ENCODE results near the gene CNTNAP2. TPM values are rescaled to one million over a fixed set of nuclear protein-coding genes. Genes with fewer than 3 reads are reported as not detected.

The CNTNAP2 gene
- total RNA-seq, 4 donors from 2014 or later, result 0.91 to 16.0 TPM; not detected in 2

- intact Hi-C loops (cut with DNase I; ENCODE audit: low total_unique reads), result no loop called here
- H3K27ac ChIP-seq, result no peak overlapping the region
- no peaks in the 10 kb centered on the region for H3K9me3 ChIP-seq
- H3K36me3 ChIP-seq, result no peaks in the 10 kb centered on the region
- no peak for DNase-seq
- H3K4me1 ChIP-seq, result no peaks in the 10 kb centered on the region
- no peaks in the 10 kb centered on the region for H3K27me3 ChIP-seq
- H3K4me3 ChIP-seq, result no peak overlapping the region
- TF ChIP-seq POLR2A (IDR thresholded peaks at IDR 0.05) (no peak), CTCF (IDR thresholded peaks at IDR 0.05) (no peak)
These were observed 253.6 kb downstream of the CNTNAP2 start for GRCh38 chr7:146370171-146370570.

GRCh38 chr7:146375170-146375569 lies 258.6 kb downstream of the CNTNAP2 start:
- Histone ChIP-seq H3K36me3 (no peaks in the 10 kb centered on the region), H3K27me3 (no peaks in the 10 kb centered on the region), H3K9me3 (no peaks in the 10 kb centered on the region), H3K27ac (no peak overlapping the region), H3K4me3 (no peak overlapping the region), H3K4me1 (no peaks in the 10 kb centered on the region)
- intact Hi-C loops (cut with DNase I; ENCODE audit: low total_unique reads), result no loop called here
- DNase-seq, result no peak
- no peak for TF ChIP-seq POLR2A (IDR thresholded peaks at IDR 0.05)
- no peak for TF ChIP-seq CTCF (IDR thresholded peaks at IDR 0.05)

GRCh38 chr7:146378196-146378595 lies 261.6 kb downstream of the CNTNAP2 start:
- Histone ChIP-seq H3K27me3 (no peaks in the 10 kb centered on the region), H3K27ac (no peak overlapping the region), H3K4me1 (no peaks in the 10 kb centered on the region), H3K36me3 (no peaks in the 10 kb centered on the region), H3K4me3 (no peak overlapping the region), H3K9me3 (no peaks in the 10 kb centered on the region)
- no peak for TF ChIP-seq POLR2A (IDR thresholded peaks at IDR 0.05)
- TF ChIP-seq CTCF (IDR thresholded peaks at IDR 0.05), result no peak
- DNase-seq, result no peak
- intact Hi-C loops (cut with DNase I; ENCODE audit: low total_unique reads), result no loop called here

- Histone ChIP-seq H3K4me1 (no peaks in the 10 kb centered on the region), H3K36me3 (no peaks in the 10 kb centered on the region), H3K27me3 (no peaks in the 10 kb centered on the region), H3K27ac (no peak overlapping the region), H3K9me3 (no peaks in the 10 kb centered on the region), H3K4me3 (no peak overlapping the region)
- DNase-seq, result no peak
- TF ChIP-seq POLR2A (IDR thresholded peaks at IDR 0.05) (no peak), CTCF (IDR thresholded peaks at IDR 0.05) (no peak)
- intact Hi-C loops (cut with DNase I; ENCODE audit: low total_unique reads), result no loop called here
These were observed 270.5 kb downstream of the CNTNAP2 start for GRCh38 chr7:146387140-146387539.

- Histone ChIP-seq H3K4me1 (no peaks in the 10 kb centered on the region), H3K36me3 (no peaks in the 10 kb centered on the region), H3K9me3 (no peaks in the 10 kb centered on the region), H3K27ac (no peak overlapping the region), H3K4me3 (no peak overlapping the region), H3K27me3 (no peaks in the 10 kb centered on the region)
- DNase-seq, result no peak
- intact Hi-C loops (cut with DNase I; ENCODE audit: low total_unique reads), result no loop called here
- TF ChIP-seq POLR2A (IDR thresholded peaks at IDR 0.05) (no peak), CTCF (IDR thresholded peaks at IDR 0.05) (no peak)
These were observed 272.3 kb downstream of the CNTNAP2 start for GRCh38 chr7:146388928-146389327.

All from uterus (tissue), 4 donors.